NK-92 (cell line): ENCODE results near the gene TBCEL.

Experiments used
- DNase-seq: peaks from one replicate; lab custom pipeline; 2025; ENCODE audit not compliant: unreplicated experiment; lab: John Stamatoyannopoulos, UW

TBCEL gene

DNA sequence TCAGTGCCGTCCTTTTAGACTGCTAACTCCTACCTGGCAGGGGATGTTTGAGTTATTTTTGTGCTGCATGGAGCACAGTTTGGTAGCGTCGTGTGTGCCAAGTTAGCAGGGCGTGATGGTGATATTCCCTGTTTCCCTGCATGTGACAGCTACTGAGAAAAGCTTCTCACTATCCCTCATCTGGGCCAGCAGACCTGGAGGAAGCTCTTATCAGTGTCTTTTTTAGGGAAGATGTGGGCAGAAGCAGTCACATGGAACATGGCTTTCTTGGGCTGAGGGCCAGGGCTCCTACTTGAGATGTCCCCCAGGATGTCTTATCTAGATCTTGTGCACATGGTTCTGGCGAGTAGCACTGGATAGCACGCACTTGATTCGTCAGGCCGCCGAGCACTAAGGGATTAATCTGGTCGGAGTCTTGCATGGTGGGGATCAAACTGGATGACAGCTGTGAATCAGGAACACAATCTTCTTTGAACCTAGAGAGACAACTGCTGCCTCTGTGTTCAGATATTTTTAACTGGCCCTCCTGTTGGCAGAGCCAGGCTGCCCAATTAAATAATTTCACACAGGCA is 110.9 kb downstream of the TBCEL start:
- no peak for DNase-seq

DNA sequence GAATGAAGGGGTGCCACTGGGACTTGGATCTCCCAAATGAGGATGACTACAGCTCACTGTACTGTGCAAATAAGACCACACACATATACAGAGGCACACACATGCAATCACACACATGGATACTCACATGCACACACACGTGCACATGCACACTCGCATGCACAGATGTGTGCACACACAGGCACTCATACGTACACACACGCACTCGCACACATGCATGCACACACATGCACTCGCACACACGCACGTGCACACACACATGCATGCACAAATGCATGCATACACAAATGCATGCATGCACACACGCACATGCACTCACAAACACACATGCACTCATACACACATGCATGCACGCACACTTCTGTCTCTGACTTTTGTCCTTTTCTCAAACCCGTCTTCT is 113.1 kb downstream of the TBCEL start:
- no peak for DNase-seq

DNA sequence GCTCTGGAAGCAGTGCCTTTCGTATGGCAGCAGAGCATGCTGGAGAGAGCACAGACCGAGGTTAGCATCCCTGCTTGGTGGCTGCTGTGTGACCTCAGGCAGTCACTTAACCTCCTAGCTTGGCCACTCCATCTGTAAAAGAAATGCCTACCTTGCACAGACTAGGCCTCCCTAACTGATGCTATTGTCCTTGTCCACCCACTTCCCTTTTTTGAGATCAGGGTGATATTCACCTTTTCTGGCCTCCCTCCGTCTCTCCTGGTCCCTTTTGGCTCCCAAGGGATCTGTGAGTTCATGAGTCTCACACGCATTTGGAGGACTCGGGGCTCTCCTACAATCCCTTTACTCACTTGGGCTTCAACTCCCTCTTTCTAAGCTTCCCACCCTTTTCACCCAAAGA is 114.4 kb downstream of the TBCEL start:
- no peak for DNase-seq

DNA sequence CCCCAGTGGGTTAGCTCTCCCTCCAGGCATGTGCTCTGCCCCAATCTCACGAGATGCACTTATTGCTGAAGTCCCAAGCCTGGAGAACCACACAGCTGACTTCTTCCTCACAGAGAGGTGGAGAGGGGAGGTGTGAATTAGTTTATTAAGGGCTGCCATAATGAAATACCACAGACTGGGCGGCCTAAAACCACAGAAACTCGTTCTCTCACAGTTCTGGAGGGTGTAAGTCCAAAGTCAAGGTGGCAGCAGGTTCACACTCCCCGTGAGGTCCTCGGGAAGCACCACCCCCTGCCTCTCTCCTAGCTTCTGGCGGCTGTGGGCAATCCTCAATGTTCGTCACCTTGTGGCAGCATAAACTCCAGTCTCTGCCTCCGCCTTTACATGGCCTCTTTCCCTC is 116.5 kb downstream of the TBCEL start:
- no peak for DNase-seq
